HepG2 (cell line): ENCODE results near the gene UTRN. TPM values are rescaled to one million over a fixed set of nuclear protein-coding genes. Genes with fewer than 3 reads are reported as not detected.

ENCODE experiments used
- ATAC-seq: fragments of 200-7000 bp; cut with Tn5 transposase; 3 replicates; pipeline ENCODE4 v1.9.1; 2020; ENCODE audit warnings: mild to moderate bottlenecking, moderate library complexity
- BruUV-seq: library from RNA; stranded (reverse); fragments of 400-500 nt; replicated peaks from 2 replicates; lab custom pipeline; 2021; lab: Mats Ljungman, UMichigan
- CTCF ChIA-PET: fragments of 300-600 bp; formaldehyde crosslinking; extraction: SDS; loops from one replicate; lab custom pipeline; 2021; ENCODE audit warnings: low total read pairs, inconsistent platforms, low intra/inter-chr PET ratio; lab: Yijun Ruan, JAX
- POLR2A ChIA-PET: fragments of 350-600 bp; sonication (Branson Sonifier 250); formaldehyde crosslinking; loops from one replicate; lab custom pipeline; 2020; ENCODE audit warnings: antibody characterized with exemption, inconsistent platforms; lab: Yijun Ruan, JAX
- DNase-seq: peaks from one replicate; pipeline ENCODE4 v3.0.0-alpha.2; 2015; ENCODE audit warnings: low spot score
- FAIRE-seq: peaks from 3 replicates; lab custom pipeline; 2011; peaks lifted over from hg19 to GRCh38; lab: Jason Lieb, UNC
- H2AFZ ChIP-seq: one replicate; pipeline ENCODE4 v1.6.1; 2011; ENCODE audit warnings: low read length, inconsistent platforms
- H3K27ac ChIP-seq: fragments of 300-600 bp; 3 replicates; pipeline ENCODE4 v1.8.0; 2011; ENCODE audit warnings: mixed run types, mild to moderate bottlenecking, mixed read lengths, low read length, inconsistent platforms; ENCODE audit not compliant: insufficient read depth; ENCODE audit errors: extremely low read length
- H3K27me3 ChIP-seq, 2 experiments: fragments of 200-600 bp in 1 of 2; 2 replicates in 1 of 2; 3 replicates in 1 of 2; pipeline versions ENCODE4 v1.6.0 to v1.8.0; 2011; ENCODE audit warnings: low read length in 2 of 2, mild to moderate bottlenecking in 2 of 2, moderate library complexity in 2 of 2, inconsistent platforms in 1 of 2; ENCODE audit not compliant: insufficient read depth in 2 of 2, control insufficient read depth in 1 of 2
- H3K36me3 ChIP-seq, 2 experiments: fragments of 200-600 bp in 1 of 2; replicated peaks in 1 of 2; 2 replicates in 1 of 2; 3 replicates in 1 of 2; pipeline versions ENCODE4 v1.5.1 to v1.8.0; 2011; ENCODE audit warnings: low read length in 2 of 2, inconsistent platforms in 1 of 2; ENCODE audit not compliant: insufficient read depth in 2 of 2, control insufficient read depth in 1 of 2
- H3K4me1 ChIP-seq: 2 replicates; pipeline ENCODE4 v1.5.1; 2012; ENCODE audit warnings: low read length, inconsistent platforms; ENCODE audit not compliant: insufficient read depth
- H3K4me2 ChIP-seq: 2 replicates; pipeline ENCODE4 v1.6.0; 2011; ENCODE audit warnings: low read depth, low read length, inconsistent platforms
- H3K4me3 ChIP-seq, 3 experiments: fragments of 200-600 bp in 1 of 3; sonication (generic), shearing (Covaris generic) in 1 of 3; replicated peaks in 1 of 3; 2 replicates each; pipeline ENCODE4 v1.5.1; 2011 to 2016; ENCODE audit warnings: low read length in 3 of 3, inconsistent platforms in 2 of 3, low read depth in 2 of 3, mild to moderate bottlenecking in 2 of 3, control low read depth in 1 of 3, mixed read lengths in 1 of 3; ENCODE audit not compliant: insufficient read depth in 1 of 3
- H3K79me2 ChIP-seq: one replicate; pipeline ENCODE4 v1.6.1; 2011; ENCODE audit warnings: low read length, inconsistent platforms; ENCODE audit not compliant: insufficient read depth
- H3K9ac ChIP-seq: 2 replicates; pipeline ENCODE4 v1.6.0; 2011; ENCODE audit warnings: mild to moderate bottlenecking, low read depth, low read length, inconsistent platforms; ENCODE audit not compliant: insufficient read depth
- H3K9me3 ChIP-seq: 2 replicates; pipeline ENCODE4 v1.5.1; 2012; ENCODE audit warnings: mild to moderate bottlenecking, low read length
- H4K20me1 ChIP-seq: 2 replicates; pipeline ENCODE4 v1.6.0; 2011; ENCODE audit warnings: inconsistent platforms, mild to moderate bottlenecking, low read length, moderate library complexity; ENCODE audit not compliant: insufficient read depth
- GATA4 ChIP-seq: sonication (generic); IDR thresholded peaks from 2 replicates; pipeline ENCODE4 v1.6.1; 2016; ENCODE audit warnings: antibody characterized with exemption, low read depth, borderline replicate concordance
- ISL2 ChIP-seq: sonication (generic); formaldehyde crosslinking; IDR thresholded peaks from 2 replicates; pipeline ENCODE4 v1.5.0; 2020; ENCODE audit warnings: missing genetic modification reagents
- ZNF10 ChIP-seq: sonication (generic); formaldehyde crosslinking; IDR thresholded peaks from 2 replicates; pipeline ENCODE4 v1.4.0; 2020; ENCODE audit warnings: mild to moderate bottlenecking, low read depth, missing genetic modification reagents, borderline replicate concordance
- ZNF142 ChIP-seq: sonication (generic); formaldehyde crosslinking; IDR thresholded peaks from 2 replicates; pipeline ENCODE4 v1.4.0; 2020; ENCODE audit warnings: missing genetic modification reagents
- ZSCAN22 ChIP-seq: sonication (generic); formaldehyde crosslinking; IDR thresholded peaks from 2 replicates; pipeline ENCODE4 v1.4.0; 2020; ENCODE audit warnings: mild to moderate bottlenecking, missing genetic modification reagents
- in situ Hi-C: cut with HindIII; loops from 2 replicates; pipeline ENCODE4 v1.10.0; 2017; ENCODE audit warnings: low pct_unique_long_range_greater_than_20kb; ENCODE audit not compliant: extremely low pct_ligation_motif_present
- intact Hi-C: fragments of 100-400 bp; cut with micrococcal nuclease; formaldehyde crosslinking; loops from one replicate; pipeline ENCODE4 v1.10.0; 2022; ENCODE audit not compliant: unreplicated experiment
- polyA plus RNA-seq, 8 experiments: library from polyadenylated mRNA; depleted of rRNA in 3 of 8; stranded (reverse) in 7 of 8; unstranded in 1 of 8; fragments of >200 nt; fragmentation: Illumina TruSeq in 4 of 8; extraction: Trizol in 4 of 8; gene quantifications; 2 replicates each; pipeline versions ENCODE4 v1.2.1 to v1.2.3, GENCODE V29; 2011 to 2016; ENCODE audit warnings: low read depth in 4 of 8, missing spikeins in 1 of 8, mixed read lengths in 1 of 8; ENCODE audit not compliant: insufficient read depth in 1 of 8
- total RNA-seq, 5 experiments: library from RNA; depleted of rRNA; stranded (reverse); fragments of >200 nt; fragmentation: Illumina TruSeq; extraction: Trizol; gene quantifications; 2 replicates each; pipeline ENCODE4 v1.2.3, GENCODE V29; 2016; ENCODE audit warnings: low read depth in 1 of 5
- TF ChIP-seq, protein P1 (sequence below): sonication (generic); formaldehyde crosslinking; IDR thresholded peaks from 2 replicates; pipeline ENCODE4 v1.4.0; 2020; ENCODE audit warnings: missing genetic modification reagents

Gene UTRN
- total and polyA plus RNA-seq, 2 of the 13 experiments (the other 11 are each of a cell fraction or from before 2014, with no cell fraction given) = 102 to 116 TPM

DNA sequence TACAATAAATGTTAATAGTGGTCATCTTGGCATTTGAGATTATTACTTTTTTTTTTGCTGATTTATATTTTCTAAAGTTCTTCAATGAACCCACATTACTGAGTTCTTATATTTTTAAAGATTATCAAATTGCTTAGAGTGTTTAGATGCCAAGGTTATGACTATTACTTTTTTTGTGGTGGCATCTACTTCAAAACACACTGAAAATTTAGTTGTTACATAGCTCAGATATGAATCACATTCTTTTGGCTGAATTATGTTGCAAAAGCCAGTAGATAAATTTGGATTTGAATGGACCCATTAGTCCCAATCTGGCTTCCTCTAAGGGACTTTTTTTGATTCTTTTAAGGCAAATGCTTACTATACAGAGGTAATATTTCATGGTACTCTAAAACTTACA lies 8.9 kb downstream of the UTRN start:
- FAIRE-seq = no peak
- in situ Hi-C loops = no loop called here

More for the DNA sequence above, 8.9 kb downstream of the UTRN start:
- Histone ChIP-seq H3K27me3 (no peaks in the 10 kb centered on the region), H2AFZ (no peak overlapping the region), H4K20me1 (peaks cover 13% of the 10 kb centered on the region), H3K9me3 (no peaks in the 10 kb centered on the region), H3K27ac (no peak overlapping the region), H3K4me2 (no peak overlapping the region), H3K4me1 (peaks cover 91% of the 10 kb centered on the region), H3K9ac (no peak overlapping the region), H3K4me3 (no peak overlapping the region), H3K79me2 (peaks cover 84% of the 10 kb centered on the region), H3K36me3 (peaks cover 22 to 61% of the 10 kb centered on the region in 2 experiments)
- no peak for TF ChIP-seq ZNF10
- TF ChIP-seq GATA4 = no peak
- TF ChIP-seq, protein P1, sequence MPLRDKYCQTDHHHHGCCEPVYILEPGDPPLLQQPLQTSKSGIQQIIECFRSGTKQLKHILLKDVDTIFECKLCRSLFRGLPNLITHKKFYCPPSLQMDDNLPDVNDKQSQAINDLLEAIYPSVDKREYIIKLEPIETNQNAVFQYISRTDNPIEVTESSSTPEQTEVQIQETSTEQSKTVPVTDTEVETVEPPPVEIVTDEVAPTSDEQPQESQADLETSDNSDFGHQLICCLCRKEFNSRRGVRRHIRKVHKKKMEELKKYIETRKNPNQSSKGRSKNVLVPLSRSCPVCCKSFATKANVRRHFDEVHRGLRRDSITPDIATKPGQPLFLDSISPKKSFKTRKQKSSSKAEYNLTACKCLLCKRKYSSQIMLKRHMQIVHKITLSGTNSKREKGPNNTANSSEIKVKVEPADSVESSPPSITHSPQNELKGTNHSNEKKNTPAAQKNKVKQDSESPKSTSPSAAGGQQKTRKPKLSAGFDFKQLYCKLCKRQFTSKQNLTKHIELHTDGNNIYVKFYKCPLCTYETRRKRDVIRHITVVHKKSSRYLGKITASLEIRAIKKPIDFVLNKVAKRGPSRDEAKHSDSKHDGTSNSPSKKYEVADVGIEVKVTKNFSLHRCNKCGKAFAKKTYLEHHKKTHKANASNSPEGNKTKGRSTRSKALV = no peak
- no peak for TF ChIP-seq ISL2 (CRISPR knock-in tag)
- no peak for TF ChIP-seq ZNF142
- TF ChIP-seq ZSCAN22 = no peak
- ATAC-seq (no peak), DNase-seq (no peak)
- CTCF ChIA-PET = no interaction called here
- intact Hi-C loops = no loop called here
- POLR2A ChIA-PET = no interaction called here
- BruUV-seq = no TSS peak
